Measurements from ENCODE around the gene NR1D2. TPM values are rescaled to one million over a fixed set of nuclear protein-coding genes. Genes with fewer than 3 reads are reported as not detected.

Gene NR1D2
- polyA plus RNA-seq, 1 experiment = 29.1 TPM

DNA sequence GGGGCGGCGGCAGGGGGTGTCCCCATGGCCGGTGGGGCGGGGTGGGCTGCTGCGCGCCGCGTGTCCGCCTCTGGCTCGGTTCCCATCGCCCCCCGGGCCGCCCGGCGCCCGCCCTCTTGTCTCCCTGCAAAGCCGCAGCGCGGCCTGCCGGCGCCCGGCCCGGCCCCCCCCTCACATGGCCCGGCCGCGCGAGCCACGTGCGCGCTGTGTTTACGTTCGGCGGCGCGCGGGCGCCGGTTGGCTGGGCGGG lies 502 bp downstream of the NR1D2 start:
- ChIA-PET POLR2A (interaction anchor here (1.1 to 1.3 kb wide), 2 partner anchors 22 to 29 kb away, joined by 17 to 33 read pairs; partner anchors contain the start of genes NKIRAS1 and RPL15), CTCF (no interaction called here)
- Histone ChIP-seq H3K4me3 (ENCODE audit: low read depth, low read length) (peak overlapping the region; percentile 74), H3K27ac (ENCODE audit: low read depth, low read length) (peak overlapping the region; percentile 39), H3K27me3 (ENCODE audit: control insufficient read depth, insufficient read depth, low read length) (no peaks in the 10 kb centered on the region), H3K9me3 (ENCODE audit: control insufficient read depth, insufficient read depth, low read length) (no peaks in the 10 kb centered on the region)
- TF ChIP-seq, protein P1, sequence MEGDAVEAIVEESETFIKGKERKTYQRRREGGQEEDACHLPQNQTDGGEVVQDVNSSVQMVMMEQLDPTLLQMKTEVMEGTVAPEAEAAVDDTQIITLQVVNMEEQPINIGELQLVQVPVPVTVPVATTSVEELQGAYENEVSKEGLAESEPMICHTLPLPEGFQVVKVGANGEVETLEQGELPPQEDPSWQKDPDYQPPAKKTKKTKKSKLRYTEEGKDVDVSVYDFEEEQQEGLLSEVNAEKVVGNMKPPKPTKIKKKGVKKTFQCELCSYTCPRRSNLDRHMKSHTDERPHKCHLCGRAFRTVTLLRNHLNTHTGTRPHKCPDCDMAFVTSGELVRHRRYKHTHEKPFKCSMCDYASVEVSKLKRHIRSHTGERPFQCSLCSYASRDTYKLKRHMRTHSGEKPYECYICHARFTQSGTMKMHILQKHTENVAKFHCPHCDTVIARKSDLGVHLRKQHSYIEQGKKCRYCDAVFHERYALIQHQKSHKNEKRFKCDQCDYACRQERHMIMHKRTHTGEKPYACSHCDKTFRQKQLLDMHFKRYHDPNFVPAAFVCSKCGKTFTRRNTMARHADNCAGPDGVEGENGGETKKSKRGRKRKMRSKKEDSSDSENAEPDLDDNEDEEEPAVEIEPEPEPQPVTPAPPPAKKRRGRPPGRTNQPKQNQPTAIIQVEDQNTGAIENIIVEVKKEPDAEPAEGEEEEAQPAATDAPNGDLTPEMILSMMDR (IDR thresholded peaks at IDR 0.05; ENCODE audit: low read depth, low read length) = no peak
- no peak for DNase-seq (ENCODE audit: low read depth, low spot score)

DNA sequence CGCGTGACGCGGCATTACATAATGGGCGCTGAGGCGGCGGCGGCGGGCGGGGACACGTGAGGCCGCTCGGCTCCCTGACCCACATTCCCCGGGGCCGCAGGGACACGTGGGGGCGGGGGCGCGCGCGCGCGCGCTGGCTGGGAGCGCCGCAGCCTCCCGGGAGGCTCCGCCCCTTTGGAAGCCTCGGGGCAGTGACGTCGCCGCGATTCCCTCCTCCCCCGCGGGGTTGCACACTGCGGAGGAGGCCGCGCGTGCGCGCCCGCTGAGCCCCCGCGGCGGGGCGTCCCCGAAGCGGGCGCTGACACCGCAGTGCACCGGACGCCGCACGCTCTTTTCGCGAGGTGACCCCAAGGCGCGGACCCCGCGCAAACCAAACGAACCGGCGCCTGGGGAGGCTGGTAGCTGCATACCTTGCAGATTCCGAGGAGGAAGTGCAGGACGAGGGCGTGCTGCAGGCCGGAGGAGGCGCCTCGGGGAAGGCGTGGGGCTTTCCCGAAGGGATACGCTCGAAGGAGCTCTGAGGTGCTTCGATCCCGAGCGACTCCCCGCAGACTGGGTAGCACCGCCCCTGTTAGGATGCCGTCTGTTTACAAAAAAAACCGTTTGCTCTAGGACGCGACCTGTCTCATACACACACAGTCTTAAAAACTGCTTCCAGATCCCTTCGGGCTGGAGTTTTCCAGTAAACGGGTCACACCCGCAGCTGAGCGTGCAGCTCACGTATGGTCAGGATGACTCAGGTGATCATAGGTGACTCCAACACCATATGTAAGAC lies 1.0 kb downstream of the NR1D2 start:
- no peaks in the 10 kb centered on the region for H3K27me3 ChIP-seq (ENCODE audit: control insufficient read depth, insufficient read depth, low read length)
- H3K9me3 ChIP-seq (ENCODE audit: control insufficient read depth, insufficient read depth, low read length) = no peaks in the 10 kb centered on the region
- peak; percentile 77 for DNase-seq (ENCODE audit: low read depth, low spot score)
- peak overlapping the region; percentile 86 for H3K4me3 ChIP-seq (ENCODE audit: low read depth, low read length)
- H3K27ac ChIP-seq (ENCODE audit: low read depth, low read length) = peak overlapping the region; percentile 91
- TF ChIP-seq, protein P1 (IDR thresholded peaks at IDR 0.05; ENCODE audit: low read depth, low read length) = no peak
- ChIA-PET CTCF (interaction anchor here (0.7 to 1.4 kb wide), 2 partner anchors 12 to 57 kb away, joined by 4 read pairs; no protein-coding TSS in a partner anchor), POLR2A (interaction anchor here (0.6 to 1.3 kb wide), 6 partner anchors 9 to 218 kb away, joined by 3 to 33 read pairs (median 3); partner anchors contain the start of genes NKIRAS1 and RPL15)

DNA sequence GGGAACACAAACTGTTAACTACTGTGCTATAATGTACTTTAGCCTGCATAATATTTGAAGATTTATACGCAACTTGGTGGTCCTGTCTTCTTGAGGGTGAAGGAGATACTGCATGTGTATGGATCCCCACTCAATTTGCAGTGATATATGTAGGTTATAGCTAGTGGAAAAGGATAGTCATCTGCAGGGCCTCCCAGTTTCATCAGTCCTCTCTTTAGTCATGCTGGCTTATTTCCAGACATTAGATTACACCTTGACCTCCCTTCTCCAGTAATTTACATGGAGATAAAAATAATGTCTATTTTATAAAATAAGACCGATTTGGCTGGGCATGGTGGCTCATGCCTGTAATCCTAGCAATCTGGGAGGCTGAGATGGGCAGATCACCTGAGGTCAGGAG lies 3.7 kb downstream of the NR1D2 start:
- H3K9me3 ChIP-seq (ENCODE audit: control insufficient read depth, insufficient read depth, low read length) = no peaks in the 10 kb centered on the region
- TF ChIP-seq, protein P1 (IDR thresholded peaks at IDR 0.05; ENCODE audit: low read depth, low read length) = no peak
- no peak for DNase-seq (ENCODE audit: low read depth, low spot score)
- H3K4me3 ChIP-seq (ENCODE audit: low read depth, low read length) = no peak overlapping the region
- H3K27me3 ChIP-seq (ENCODE audit: control insufficient read depth, insufficient read depth, low read length) = no peaks in the 10 kb centered on the region
- no peak overlapping the region for H3K27ac ChIP-seq (ENCODE audit: low read depth, low read length)
- ChIA-PET CTCF (no interaction called here), POLR2A (interaction anchor here (0.5 to 1.7 kb wide), 2 partner anchors 14 to 32 kb away, joined by 3 to 8 read pairs; partner anchors contain the start of genes NKIRAS1 and RPL15)

DNA sequence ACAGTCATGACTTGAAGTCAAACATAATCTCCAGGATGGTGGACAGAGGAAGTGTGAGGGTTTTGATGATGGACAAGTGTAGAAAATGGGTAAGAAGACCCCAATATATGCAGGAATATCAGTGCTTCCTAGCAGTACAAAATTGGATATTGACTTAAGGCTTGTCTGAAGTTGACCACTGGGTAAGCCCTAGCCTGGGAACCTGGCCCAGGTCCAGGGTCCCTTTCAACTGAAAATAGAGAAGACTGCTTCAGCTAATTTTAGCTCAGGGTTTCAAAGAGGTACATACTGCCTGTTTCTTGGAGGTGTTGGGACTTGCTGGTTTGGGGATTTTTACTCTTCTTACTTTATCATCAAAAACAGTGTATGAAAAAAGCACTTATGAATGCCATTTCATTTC lies 4.7 kb downstream of the NR1D2 start:
- Histone ChIP-seq H3K27me3 (ENCODE audit: control insufficient read depth, insufficient read depth, low read length) (no peaks in the 10 kb centered on the region), H3K9me3 (ENCODE audit: control insufficient read depth, insufficient read depth, low read length) (no peaks in the 10 kb centered on the region), H3K27ac (ENCODE audit: low read depth, low read length) (no peak overlapping the region), H3K4me3 (ENCODE audit: low read depth, low read length) (no peak overlapping the region)
- ChIA-PET POLR2A (interaction anchor here (1.2 kb wide), 1 partner anchor 33 kb away, joined by 6 read pairs; the partner anchor contains the start of genes NKIRAS1 and RPL15), CTCF (interaction anchor here (0.5 to 1.4 kb wide), 4 partner anchors 11 to 116 kb away, joined by 3 read pairs; no protein-coding TSS in a partner anchor)
- DNase-seq (ENCODE audit: low read depth, low spot score) = no peak
- TF ChIP-seq, protein P1 (IDR thresholded peaks at IDR 0.05; ENCODE audit: low read depth, low read length) = no peak

DNA sequence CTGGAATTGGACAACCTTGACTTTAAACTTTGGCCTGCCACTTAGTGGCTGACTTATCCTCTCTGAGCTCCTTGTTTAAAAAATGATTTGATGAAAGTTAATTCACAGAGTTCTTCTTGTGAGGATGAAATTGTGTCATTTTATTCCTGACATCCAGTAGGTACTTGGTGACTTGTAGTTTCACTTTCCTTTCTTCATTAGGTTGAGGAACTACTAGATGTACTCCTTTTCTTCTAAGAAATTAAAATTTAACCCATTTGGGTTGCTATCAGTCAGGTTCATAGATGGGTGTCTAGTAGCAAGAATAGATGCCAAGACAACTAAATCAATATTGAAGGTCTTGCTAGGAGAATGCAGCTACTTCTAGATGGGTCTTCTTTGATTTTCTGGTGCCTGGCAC lies 5.2 kb downstream of the NR1D2 start:
- no peaks in the 10 kb centered on the region for H3K27me3 ChIP-seq (ENCODE audit: control insufficient read depth, insufficient read depth, low read length)
- TF ChIP-seq, protein P1 (IDR thresholded peaks at IDR 0.05; ENCODE audit: low read depth, low read length) = no peak
- no peak for DNase-seq (ENCODE audit: low read depth, low spot score)
- H3K4me3 ChIP-seq (ENCODE audit: low read depth, low read length) = no peak overlapping the region
- POLR2A ChIA-PET = interaction anchor here (1.2 to 1.5 kb wide), 2 partner anchors 29 to 34 kb away, joined by 6 read pairs; partner anchors contain the start of genes NKIRAS1 and RPL15
- H3K27ac ChIP-seq (ENCODE audit: low read depth, low read length) = no peak overlapping the region
- no peaks in the 10 kb centered on the region for H3K9me3 ChIP-seq (ENCODE audit: control insufficient read depth, insufficient read depth, low read length)
- CTCF ChIA-PET = interaction anchor here (0.5 to 1.4 kb wide), 5 partner anchors 10 to 210 kb away, joined by 3 to 4 read pairs (median 3); no protein-coding TSS in a partner anchor
